ENCODE results near the gene KIF26B.

Gene KIF26B

GRCh38 chr1:245484176-245484575 is 329.4 kb downstream of the KIF26B start:
- H3K9me2 ChIP-seq (ENCODE audit: low read depth, low read length), result no peaks in the 10 kb centered on the region
- H2AFZ ChIP-seq (ENCODE audit: low read length), result no peak overlapping the region
- no peaks in the 10 kb centered on the region for H3K27me3 ChIP-seq (ENCODE audit: insufficient read depth, low read length)
- H3K9ac ChIP-seq (ENCODE audit: low read length), result no peak overlapping the region
- no peak overlapping the region for H3K27ac ChIP-seq (ENCODE audit: low read depth, low read length, poor library complexity, severe bottlenecking)
- no peaks in the 10 kb centered on the region for H3K9me3 ChIP-seq (ENCODE audit: low read length)
- no peaks in the 10 kb centered on the region for H3K79me2 ChIP-seq (ENCODE audit: insufficient read depth, low read length)
- H3K4me1 ChIP-seq (ENCODE audit: insufficient read depth, low read length, severe bottlenecking), result no peaks in the 10 kb centered on the region
- no peak overlapping the region for H3K4me3 ChIP-seq (ENCODE audit: low read depth, low read length, poor library complexity, severe bottlenecking)
- no peak overlapping the region for H3K4me2 ChIP-seq (ENCODE audit: low read length)
- TF ChIP-seq EZH2 (IDR thresholded peaks at IDR 0.05; ENCODE audit: borderline replicate concordance, low read length) (no peak), CTCF (IDR thresholded peaks at IDR 0.05; ENCODE audit: low read length) (no peak)
- no peaks in the 10 kb centered on the region for H3F3A ChIP-seq (ENCODE audit: insufficient read depth, low read length)
- no peaks in the 10 kb centered on the region for H3K36me3 ChIP-seq (ENCODE audit: insufficient read depth, low read length)
- H4K20me1 ChIP-seq (ENCODE audit: insufficient read depth, low read length), result no peaks in the 10 kb centered on the region

DNA sequence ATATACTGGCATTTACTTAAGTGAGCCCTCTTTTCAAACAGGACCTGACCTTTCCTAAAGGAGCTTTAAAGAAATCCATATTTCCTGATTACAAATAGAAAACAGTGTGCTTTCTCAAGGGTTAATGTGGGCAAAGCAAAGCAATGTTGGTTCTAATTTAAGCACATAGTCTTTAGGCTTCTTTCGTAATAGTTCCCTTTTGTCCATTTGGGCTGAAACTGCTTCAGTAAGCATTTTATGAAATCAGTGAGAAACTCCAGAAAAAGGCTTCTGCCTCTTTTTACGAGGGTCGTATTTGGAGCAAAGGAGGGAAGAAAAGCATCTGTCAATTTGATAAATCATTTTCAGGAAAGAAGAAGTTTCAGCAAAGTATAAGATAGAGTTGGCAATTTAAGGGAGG is 331.2 kb downstream of the KIF26B start:
- Histone ChIP-seq H3K27ac (ENCODE audit: low read depth, low read length, poor library complexity, severe bottlenecking) (no peak overlapping the region), H3F3A (ENCODE audit: insufficient read depth, low read length) (no peaks in the 10 kb centered on the region), H3K36me3 (ENCODE audit: insufficient read depth, low read length) (no peaks in the 10 kb centered on the region), H3K4me1 (ENCODE audit: insufficient read depth, low read length, severe bottlenecking) (no peaks in the 10 kb centered on the region), H3K4me3 (ENCODE audit: low read depth, low read length, poor library complexity, severe bottlenecking) (no peak overlapping the region), H2AFZ (ENCODE audit: low read length) (no peak overlapping the region), H3K79me2 (ENCODE audit: insufficient read depth, low read length) (no peaks in the 10 kb centered on the region), H3K27me3 (ENCODE audit: insufficient read depth, low read length) (no peaks in the 10 kb centered on the region), H3K9me2 (ENCODE audit: low read depth, low read length) (no peaks in the 10 kb centered on the region), H3K9ac (ENCODE audit: low read length) (no peak overlapping the region), H3K4me2 (ENCODE audit: low read length) (no peak overlapping the region), H3K9me3 (ENCODE audit: low read length) (no peaks in the 10 kb centered on the region), H4K20me1 (ENCODE audit: insufficient read depth, low read length) (no peaks in the 10 kb centered on the region)
- TF ChIP-seq CTCF (IDR thresholded peaks at IDR 0.05; ENCODE audit: low read length) (no peak), EZH2 (IDR thresholded peaks at IDR 0.05; ENCODE audit: borderline replicate concordance, low read length) (no peak)

GRCh38 chr1:245486775-245487470 is 332.1 kb downstream of the KIF26B start:
- Histone ChIP-seq H3K4me2 (ENCODE audit: low read length) (no peak overlapping the region), H3K4me1 (ENCODE audit: insufficient read depth, low read length, severe bottlenecking) (no peaks in the 10 kb centered on the region), H3K9ac (ENCODE audit: low read length) (no peak overlapping the region), H3K79me2 (ENCODE audit: insufficient read depth, low read length) (no peaks in the 10 kb centered on the region), H3F3A (ENCODE audit: insufficient read depth, low read length) (no peaks in the 10 kb centered on the region), H3K27ac (ENCODE audit: low read depth, low read length, poor library complexity, severe bottlenecking) (no peak overlapping the region), H3K9me3 (ENCODE audit: low read length) (no peaks in the 10 kb centered on the region), H3K9me2 (ENCODE audit: low read depth, low read length) (no peaks in the 10 kb centered on the region), H3K36me3 (ENCODE audit: insufficient read depth, low read length) (no peaks in the 10 kb centered on the region), H2AFZ (ENCODE audit: low read length) (no peak overlapping the region), H4K20me1 (ENCODE audit: insufficient read depth, low read length) (no peaks in the 10 kb centered on the region), H3K27me3 (ENCODE audit: insufficient read depth, low read length) (no peaks in the 10 kb centered on the region), H3K4me3 (ENCODE audit: low read depth, low read length, poor library complexity, severe bottlenecking) (no peak overlapping the region)
- TF ChIP-seq CTCF (IDR thresholded peaks at IDR 0.05; ENCODE audit: low read length) (no peak), EZH2 (IDR thresholded peaks at IDR 0.05; ENCODE audit: borderline replicate concordance, low read length) (no peak)
